Measurements from ENCODE around the gene SLIT2.
A peak's percentile ranks its signal among the peaks of the same experiment; 100 is the strongest.

The SLIT2 gene

DNA sequence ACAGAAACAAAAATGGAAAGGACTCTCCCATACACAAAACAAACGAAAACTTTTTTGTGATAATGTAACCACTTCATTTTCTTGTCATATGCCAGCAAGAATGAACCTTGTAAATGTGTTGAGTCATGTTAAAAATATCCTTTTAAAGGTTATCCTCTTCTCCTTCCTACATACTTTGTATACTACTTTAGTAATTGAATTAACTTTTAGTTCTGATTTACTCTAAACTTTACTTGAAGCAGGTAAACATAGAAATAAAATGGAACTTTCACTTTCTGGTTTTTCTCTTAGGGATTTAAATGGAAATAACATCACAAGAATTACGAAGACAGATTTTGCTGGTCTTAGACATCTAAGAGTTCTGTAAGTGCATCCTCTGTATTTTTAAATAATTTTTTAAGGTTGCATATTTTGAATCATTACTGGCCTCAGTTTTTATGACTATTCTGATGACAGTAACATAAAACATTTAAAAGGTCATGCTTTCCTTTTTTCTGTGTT lies 4.7 kb downstream of the SLIT2 start:
- Histone ChIP-seq H3K79me2 (ENCODE audit: low read length) (no peaks in the 10 kb centered on the region), H3K27me3 (ENCODE audit: low read depth, low read length) (no peaks in the 10 kb centered on the region), H3K36me3 (replicated peaks; ENCODE audit: low read depth, low read length) (no peaks in the 10 kb centered on the region), H2AFZ (ENCODE audit: low read depth, low read length) (no peak overlapping the region), H3K9ac (ENCODE audit: low read length) (no peak overlapping the region), H3K27ac (ENCODE audit: low read length) (no peak overlapping the region), H3K4me2 (ENCODE audit: low read length) (no peak overlapping the region), H4K20me1 (ENCODE audit: insufficient read depth, low read length) (no peaks in the 10 kb centered on the region), H3K4me3 (ENCODE audit: low read length) (no peak overlapping the region), H3K9me3 (ENCODE audit: insufficient read depth, low read length) (no peaks in the 10 kb centered on the region), H3K4me1 (ENCODE audit: low read length) (peaks cover 6% of the 10 kb centered on the region)
- TF ChIP-seq, protein P1, sequence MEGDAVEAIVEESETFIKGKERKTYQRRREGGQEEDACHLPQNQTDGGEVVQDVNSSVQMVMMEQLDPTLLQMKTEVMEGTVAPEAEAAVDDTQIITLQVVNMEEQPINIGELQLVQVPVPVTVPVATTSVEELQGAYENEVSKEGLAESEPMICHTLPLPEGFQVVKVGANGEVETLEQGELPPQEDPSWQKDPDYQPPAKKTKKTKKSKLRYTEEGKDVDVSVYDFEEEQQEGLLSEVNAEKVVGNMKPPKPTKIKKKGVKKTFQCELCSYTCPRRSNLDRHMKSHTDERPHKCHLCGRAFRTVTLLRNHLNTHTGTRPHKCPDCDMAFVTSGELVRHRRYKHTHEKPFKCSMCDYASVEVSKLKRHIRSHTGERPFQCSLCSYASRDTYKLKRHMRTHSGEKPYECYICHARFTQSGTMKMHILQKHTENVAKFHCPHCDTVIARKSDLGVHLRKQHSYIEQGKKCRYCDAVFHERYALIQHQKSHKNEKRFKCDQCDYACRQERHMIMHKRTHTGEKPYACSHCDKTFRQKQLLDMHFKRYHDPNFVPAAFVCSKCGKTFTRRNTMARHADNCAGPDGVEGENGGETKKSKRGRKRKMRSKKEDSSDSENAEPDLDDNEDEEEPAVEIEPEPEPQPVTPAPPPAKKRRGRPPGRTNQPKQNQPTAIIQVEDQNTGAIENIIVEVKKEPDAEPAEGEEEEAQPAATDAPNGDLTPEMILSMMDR (IDR thresholded peaks at IDR 0.05; ENCODE audit: low read depth, low read length): no peak
- TF ChIP-seq EZH2phosphoT487 (IDR thresholded peaks at IDR 0.05; ENCODE audit: low read depth): no peak

DNA sequence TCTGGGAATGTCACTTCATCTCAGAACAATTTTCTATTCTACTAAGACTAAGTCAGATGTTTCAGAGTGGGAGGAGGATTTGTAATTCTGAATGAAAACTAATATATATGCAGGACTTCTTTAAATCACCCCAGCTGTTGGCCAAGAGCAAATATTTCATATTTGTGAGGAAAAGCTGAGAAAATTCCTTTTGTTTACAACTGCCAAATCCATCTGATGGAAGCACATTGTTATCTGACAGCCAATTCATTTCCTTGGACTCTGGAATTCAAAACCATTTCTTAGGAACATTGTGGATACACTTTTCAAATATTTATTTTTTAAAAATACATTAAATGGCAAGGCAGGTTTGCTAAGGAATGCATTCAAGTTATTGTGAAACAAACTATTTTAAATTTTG lies 8.0 kb downstream of the SLIT2 start:
- Histone ChIP-seq H3K9me3 (ENCODE audit: insufficient read depth, low read length) (no peaks in the 10 kb centered on the region), H3K27ac (ENCODE audit: low read length) (no peak overlapping the region), H3K27me3 (ENCODE audit: low read depth, low read length) (no peaks in the 10 kb centered on the region), H3K4me3 (ENCODE audit: low read length) (no peak overlapping the region), H3K4me2 (ENCODE audit: low read length) (no peak overlapping the region), H3K4me1 (ENCODE audit: low read length) (peaks cover 6% of the 10 kb centered on the region), H2AFZ (ENCODE audit: low read depth, low read length) (no peak overlapping the region), H3K79me2 (ENCODE audit: low read length) (no peaks in the 10 kb centered on the region), H3K36me3 (replicated peaks; ENCODE audit: low read depth, low read length) (no peaks in the 10 kb centered on the region), H4K20me1 (ENCODE audit: insufficient read depth, low read length) (no peaks in the 10 kb centered on the region), H3K9ac (ENCODE audit: low read length) (no peak overlapping the region)
- no peak for TF ChIP-seq EZH2phosphoT487 (IDR thresholded peaks at IDR 0.05; ENCODE audit: low read depth)
- TF ChIP-seq, protein P1 (IDR thresholded peaks at IDR 0.05; ENCODE audit: low read depth, low read length): no peak

DNA sequence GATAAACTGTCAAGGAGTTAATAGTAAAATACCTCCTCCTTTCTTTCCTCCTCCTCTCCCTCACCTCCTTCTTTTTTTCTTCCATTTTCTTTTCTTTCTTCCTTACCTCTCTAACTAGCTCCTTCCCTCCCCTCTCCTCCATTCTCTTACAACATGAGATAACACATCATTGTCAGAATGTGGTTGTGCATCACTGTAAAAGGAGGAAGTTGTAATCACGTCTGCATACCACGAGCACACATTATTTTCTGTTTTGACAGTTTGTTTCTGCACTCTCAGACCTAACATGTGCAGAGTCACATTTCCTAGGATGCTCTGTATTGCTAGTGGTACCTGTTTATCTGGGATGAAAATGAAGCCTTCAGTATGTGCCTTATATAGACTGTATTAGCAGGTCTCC lies 9.1 kb downstream of the SLIT2 start:
- Histone ChIP-seq H3K9me3 (ENCODE audit: insufficient read depth, low read length) (no peaks in the 10 kb centered on the region), H3K36me3 (replicated peaks; ENCODE audit: low read depth, low read length) (no peaks in the 10 kb centered on the region), H3K79me2 (ENCODE audit: low read length) (no peaks in the 10 kb centered on the region), H3K9ac (ENCODE audit: low read length) (no peak overlapping the region), H3K4me2 (ENCODE audit: low read length) (peak overlapping the region; percentile 36), H3K27ac (ENCODE audit: low read length) (no peak overlapping the region), H2AFZ (ENCODE audit: low read depth, low read length) (peak overlapping the region; percentile 63), H4K20me1 (ENCODE audit: insufficient read depth, low read length) (no peaks in the 10 kb centered on the region), H3K4me1 (ENCODE audit: low read length) (peaks cover 6% of the 10 kb centered on the region), H3K4me3 (ENCODE audit: low read length) (no peak overlapping the region), H3K27me3 (ENCODE audit: low read depth, low read length) (no peaks in the 10 kb centered on the region)
- TF ChIP-seq, protein P1 (IDR thresholded peaks at IDR 0.05; ENCODE audit: low read depth, low read length): no peak
- TF ChIP-seq EZH2phosphoT487 (IDR thresholded peaks at IDR 0.05; ENCODE audit: low read depth): no peak

DNA sequence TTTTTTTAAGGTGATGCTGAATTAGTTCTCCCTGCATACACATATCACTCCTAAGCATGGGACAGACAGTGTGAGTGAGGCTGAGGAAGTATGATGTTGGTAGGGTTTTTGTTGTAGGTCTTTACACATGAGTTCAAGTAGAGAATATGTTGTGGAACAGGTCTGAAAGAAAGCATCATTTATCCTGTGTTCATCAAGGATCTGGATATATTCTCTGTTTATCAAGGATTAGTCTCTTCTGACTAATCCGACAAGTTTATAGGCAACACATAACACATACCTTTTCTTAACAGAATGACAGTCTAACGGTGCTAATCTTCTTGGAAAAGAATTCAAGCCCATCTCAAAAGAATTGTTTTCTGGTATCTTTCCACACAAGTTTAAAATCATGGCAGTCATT lies 10.5 kb downstream of the SLIT2 start:
- no peaks in the 10 kb centered on the region for H3K79me2 ChIP-seq (ENCODE audit: low read length)

More for the DNA sequence above, 10.5 kb downstream of the SLIT2 start:
- Histone ChIP-seq H3K27ac (ENCODE audit: low read length) (no peak overlapping the region), H3K36me3 (replicated peaks; ENCODE audit: low read depth, low read length) (no peaks in the 10 kb centered on the region), H3K27me3 (ENCODE audit: low read depth, low read length) (no peaks in the 10 kb centered on the region), H3K9ac (ENCODE audit: low read length) (no peak overlapping the region), H2AFZ (ENCODE audit: low read depth, low read length) (no peak overlapping the region), H3K4me1 (ENCODE audit: low read length) (peaks cover 12% of the 10 kb centered on the region), H4K20me1 (ENCODE audit: insufficient read depth, low read length) (no peaks in the 10 kb centered on the region), H3K4me3 (ENCODE audit: low read length) (no peak overlapping the region), H3K4me2 (ENCODE audit: low read length) (no peak overlapping the region), H3K9me3 (ENCODE audit: insufficient read depth, low read length) (no peaks in the 10 kb centered on the region)
- TF ChIP-seq, protein P1 (IDR thresholded peaks at IDR 0.05; ENCODE audit: low read depth, low read length): no peak
- no peak for TF ChIP-seq EZH2phosphoT487 (IDR thresholded peaks at IDR 0.05; ENCODE audit: low read depth)

Measured in OCI-LY3 (cell line).